Ammon's horn (tissue), 1 donor: ENCODE measurements around the gene CDKN3.
"Not testable (repeated sequence)": the region's sequence is repeated elsewhere in the genome, so short reads cannot be mapped to it uniquely, and the experiment has no call there.

Experiments
- DNase-seq: peaks from one replicate; pipeline ENCODE4 v3.0.0-alpha.2; 2016; ENCODE audit warnings: low spot score

CDKN3 gene

DNA sequence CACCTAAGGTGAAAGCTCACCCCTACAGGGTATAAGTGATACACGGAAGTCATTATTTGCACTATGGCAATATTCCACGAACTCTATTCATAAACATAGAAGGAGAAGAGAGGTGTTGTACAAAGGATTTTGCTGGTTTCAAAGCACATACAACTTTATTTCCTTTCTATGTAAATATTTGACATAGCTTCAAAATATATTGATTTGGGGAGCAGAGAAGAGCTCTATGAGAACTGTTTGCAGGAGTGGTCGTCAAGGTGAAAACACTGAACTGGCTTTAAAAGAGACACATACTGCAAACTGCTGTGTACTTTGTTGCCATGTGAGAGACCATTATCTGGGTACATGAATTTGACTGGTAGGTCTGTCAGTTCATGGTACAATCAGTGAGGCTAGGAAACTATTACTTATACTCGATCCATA lies 27.7 kb downstream of the CDKN3 start:
- no peak for DNase-seq

DNA sequence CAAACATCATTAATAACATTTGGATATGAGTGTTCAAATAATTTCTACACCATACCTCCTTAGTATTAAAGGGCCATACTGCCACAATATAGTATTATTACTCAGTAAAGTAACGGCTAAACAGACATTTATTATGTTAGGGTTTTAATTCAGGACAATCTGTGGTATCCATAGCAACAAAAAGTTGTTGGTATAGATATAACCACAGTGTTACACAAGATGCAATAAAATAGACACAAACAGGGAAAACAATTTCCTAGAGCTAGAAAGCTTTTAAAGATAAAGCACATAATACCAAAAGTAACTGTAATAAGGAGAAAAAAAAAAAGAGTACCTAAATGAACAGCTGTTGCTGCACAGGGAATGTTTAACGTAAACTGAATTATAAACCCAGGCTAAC lies 28.3 kb downstream of the CDKN3 start:
- no peak for DNase-seq

DNA sequence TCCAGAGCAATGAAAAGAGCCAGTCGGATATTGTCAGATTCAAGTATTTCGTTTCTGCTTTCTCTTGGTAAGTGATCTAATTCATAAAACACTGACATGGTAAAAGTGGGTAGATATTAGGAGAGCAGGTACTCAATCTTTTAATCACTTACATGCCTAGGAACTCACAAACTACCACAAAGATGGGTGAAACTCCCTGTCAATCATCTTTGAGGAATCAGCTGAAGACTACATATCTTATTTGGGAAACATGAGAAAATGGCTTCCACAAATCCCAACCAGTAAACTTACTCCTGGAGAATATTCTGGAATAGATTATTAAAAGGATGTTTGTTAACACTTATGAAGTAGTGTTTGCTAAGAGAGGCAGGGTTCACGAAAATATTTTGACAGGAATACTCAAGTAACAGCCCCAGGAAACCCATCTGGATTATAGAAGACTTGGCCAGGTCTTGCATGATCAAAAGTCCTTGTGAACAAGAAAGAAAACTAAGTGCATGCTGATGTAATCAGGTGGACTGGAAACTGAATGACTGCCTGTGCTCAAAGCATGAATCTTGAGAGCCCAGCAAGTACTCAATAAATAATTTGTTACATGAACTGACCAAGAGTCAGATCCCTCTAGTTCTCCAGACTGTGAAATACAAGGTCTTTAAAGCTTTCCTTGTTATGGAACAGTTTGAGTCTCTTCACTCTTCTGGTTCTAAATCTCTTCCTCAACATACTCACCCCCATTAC lies 28.9 kb downstream of the CDKN3 start:
- DNase-seq: no peak

DNA sequence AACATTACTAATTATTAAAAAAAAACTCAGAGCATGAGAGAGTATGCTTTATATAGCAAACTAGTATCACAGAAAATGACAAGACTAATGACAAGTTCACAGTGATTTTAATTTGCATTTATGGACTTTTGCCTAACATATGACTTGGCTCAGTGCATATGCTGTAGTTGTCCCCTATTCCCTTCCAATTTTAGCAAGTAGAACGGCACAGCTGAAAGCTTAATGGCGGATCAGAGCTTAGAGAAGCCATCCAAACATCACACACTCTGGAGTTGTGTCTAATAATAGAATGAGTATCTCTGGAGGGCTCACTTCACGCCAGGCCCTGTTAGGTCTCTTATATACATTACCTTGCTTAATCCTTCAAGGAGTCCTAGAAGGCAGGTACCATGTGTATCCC lies 31.1 kb downstream of the CDKN3 start:
- no peak for DNase-seq

DNA sequence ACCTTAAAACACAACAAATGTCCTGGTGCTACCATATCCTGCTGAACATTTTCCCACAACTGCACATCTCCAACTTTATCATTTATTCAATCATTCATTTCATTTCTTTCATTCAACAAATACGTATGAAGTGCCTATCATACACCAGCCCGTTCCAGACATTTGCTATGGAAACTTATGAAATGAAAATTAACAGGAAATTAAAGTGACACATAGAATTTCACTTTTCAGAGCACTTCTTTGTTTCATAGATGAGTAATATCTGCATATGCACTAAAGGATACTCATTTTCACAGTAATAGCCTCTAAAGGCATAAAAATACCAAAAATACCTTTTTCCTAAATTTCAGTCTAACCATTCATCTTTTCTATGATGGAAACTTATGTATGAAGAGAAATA lies 31.7 kb downstream of the CDKN3 start:
- DNase-seq: no peak

DNA sequence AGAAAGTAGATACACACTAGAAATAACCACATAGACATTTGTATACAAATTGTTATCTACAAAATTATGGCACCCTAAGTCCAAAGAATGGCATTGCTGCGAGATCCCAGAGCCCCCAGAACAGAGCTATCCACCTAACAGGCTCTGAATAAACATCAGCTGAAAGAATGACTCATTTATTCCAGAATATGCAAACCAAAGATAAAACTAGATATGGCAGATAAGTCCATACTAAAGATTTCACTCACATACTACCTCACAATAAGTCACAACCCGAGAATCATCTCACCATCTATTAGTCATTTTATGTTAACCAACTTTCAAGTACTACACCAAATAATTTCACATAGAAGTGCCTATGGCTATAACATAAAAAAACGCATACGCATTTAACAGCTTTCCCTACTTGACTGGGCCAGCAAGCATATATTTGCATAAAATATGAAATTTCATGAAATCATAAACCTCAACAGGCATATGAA lies 38.7 kb downstream of the CDKN3 start:
- no peak for DNase-seq

DNA sequence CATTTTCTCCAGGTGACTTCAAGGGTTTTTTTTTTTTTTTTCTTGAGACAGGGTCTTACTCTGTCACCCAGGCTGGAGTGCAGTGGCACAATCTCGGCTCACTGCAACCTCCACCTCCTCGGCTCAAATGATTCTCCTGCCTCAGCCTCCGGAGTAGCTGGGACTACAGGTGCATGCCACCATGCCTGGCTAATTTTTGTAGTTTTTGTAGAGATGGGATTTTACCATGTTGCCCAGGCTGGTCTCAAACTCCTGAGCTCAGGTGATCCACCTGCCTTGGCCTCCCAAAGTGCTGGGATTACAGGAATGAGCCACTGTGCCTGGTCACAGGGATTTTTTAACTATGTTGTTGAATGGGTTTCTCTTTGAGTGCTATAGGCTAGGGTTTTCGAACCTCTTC lies 41.1 kb downstream of the CDKN3 start:
- not testable (repeated sequence) for DNase-seq

DNA sequence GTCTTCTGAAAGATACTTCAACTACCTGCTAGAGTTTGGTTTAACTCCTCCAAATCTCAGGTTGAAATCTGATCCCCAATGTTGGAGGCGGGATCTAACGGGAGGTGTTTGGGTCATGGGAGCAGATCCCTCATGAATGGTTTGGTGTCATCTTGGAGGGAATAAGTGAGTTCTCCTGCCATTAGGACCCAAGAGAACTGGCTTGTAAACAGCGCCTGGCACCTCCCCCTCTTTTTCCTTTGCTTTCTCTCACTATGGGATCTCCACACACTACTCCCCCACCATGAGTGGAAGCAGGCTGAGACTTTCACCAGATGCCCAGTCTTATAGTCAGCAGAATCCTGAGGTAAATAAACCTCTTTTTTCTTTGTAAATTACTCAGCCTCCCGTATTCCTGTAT lies 41.9 kb downstream of the CDKN3 start:
- DNase-seq: no peak

DNA sequence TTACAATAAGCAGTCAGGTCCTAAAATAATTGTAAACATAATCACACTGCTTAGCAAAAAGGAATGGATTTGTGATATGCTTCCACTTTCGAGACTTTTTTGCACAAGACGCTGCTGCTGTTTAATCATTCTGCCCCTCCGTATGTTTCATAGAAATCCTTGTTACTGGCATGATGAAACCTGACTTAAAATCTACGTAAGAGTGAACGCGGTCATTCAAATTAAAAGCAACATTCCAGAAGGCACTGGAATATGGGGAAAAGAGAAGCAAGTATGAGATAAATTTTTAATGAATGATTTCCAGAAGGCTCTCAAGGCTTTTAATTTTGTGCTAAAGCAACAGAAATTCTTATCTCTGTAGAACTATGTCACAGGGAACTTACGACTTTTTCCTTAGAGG lies 43.2 kb downstream of the CDKN3 start:
- DNase-seq: no peak

DNA sequence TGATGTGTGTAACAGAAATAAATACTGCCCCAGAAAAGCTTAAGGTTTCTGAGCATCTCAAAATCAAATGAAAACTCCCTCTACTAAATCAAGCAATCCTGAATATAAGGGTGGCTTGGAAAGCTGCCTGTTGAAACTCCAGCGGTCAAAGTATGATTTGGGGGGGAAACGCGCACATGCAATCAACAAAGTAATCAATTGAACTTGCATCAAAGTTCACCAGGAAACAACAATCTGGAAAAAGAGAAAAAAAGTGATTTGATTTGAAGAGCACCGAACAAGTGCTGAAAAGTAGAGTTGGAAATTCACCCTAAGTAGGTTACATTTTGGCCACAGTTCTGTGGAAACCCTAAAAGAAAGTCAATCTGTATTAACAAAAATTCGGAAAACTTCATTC lies 43.7 kb downstream of the CDKN3 start:
- no peak for DNase-seq

DNA sequence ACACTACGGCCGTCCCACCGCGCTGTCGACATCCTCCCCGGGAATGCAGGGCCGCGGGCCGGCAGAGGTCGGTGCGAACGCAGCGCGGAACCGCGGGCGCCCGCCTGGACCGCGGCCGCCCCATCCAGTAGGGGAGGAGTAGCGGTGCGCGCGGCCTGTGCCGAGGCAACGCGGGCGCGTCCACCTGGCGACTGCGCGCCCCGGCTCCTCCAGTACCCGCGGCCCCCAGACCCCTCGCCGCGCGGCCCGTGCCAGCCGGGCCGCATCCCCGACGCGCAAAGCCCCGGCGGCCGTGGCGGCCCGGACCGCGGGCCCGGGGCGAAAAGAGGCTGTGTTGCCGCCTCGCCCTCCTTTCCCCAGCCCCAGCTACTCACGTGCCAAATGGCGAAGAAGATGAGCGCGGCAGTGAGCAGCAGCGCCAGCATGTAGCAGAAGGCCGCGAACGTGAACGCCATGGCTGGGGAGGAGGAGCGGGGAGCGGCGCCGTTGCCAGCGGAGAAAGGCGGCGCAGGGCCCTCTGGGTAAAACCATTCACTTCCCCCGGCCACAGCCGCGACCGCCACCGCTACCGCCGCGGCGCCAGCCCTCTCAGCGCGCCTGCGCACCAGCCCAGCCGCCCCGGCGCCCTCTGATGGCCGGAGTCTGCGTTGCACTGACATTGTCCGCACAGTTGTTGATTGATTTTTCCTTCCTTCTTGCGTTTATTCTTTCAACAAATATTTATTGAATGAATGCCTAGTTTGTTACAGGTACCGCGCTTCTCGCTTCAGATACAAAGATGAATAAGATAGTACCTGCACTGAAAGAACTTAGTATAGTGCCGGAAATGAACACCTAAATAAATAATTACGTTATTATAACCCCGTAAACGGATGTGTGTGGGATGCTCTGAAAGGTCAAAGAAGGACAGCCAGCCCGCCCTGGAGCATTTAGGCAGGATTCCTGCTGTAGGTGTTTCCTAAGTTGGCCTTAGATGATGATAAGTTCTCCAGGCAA lies 44.4 kb downstream of the CDKN3 start, which contains the start of gene CNIH1:
TSS of gene CNIH1 (minus strand) at position 502 of the 996 bp plus-strand sequence. CDS start at position 455, 47 bp downstream.
- DNase-seq: peak; percentile 92

DNA sequence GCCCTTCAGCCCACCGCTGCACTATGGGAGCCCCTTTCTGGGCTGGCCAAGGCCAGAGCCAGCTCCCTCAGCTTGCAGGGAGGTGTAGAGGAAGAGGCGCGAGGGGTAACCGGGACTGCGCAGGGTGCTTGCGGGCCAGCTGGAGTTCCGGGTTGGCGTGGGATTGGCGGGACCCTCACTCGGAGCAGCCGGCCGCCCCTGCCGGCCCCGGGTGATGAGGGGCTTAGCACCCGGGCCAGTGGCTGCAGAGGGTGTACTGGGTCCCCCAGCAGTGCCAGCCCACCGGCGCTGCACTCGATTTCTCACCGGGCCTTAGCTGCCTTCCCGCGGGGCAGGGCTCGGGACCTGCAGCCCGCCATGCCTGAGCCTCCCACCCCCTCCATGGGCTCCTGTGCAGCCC lies 46.2 kb downstream of the CDKN3 start:
- not testable (repeated sequence) for DNase-seq

DNA sequence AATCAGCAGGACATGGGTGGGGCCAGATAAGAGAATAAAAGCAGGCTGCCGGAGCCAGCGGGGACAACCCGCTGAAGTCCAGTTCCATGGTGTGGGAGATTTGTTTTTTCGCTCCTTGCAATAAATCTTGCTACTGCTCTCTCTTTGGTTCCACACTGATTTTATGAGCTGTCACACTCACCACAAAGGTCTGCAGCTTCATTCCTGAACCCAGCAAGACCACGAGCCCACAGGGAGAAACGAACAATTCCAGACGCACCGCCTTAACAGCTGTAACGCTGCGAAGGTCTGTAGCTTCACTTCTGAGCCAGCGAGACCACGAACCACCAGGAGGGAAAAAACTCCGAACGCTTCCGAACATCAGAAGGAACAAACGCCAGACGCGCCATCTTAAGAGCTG lies 47.2 kb downstream of the CDKN3 start:
- no peak for DNase-seq

DNA sequence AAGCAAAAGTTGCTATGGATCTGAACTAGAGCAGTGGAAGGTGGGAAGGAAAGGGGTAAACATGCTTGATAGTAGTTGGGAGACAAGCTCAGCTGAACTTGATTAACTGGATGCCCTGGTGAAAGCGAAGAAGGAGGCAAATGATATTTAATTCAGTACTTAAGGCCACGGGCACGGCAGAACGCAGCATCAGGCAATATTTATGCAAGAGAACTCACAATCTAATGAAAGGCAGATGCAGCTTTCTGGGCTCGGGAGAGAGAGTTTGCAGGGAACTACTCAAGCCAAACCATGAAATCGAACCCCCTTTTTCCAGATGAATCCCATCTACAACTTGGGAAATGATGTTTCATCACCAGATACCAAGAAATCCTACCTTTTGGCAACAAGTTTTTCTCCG lies 47.9 kb downstream of the CDKN3 start:
- no peak for DNase-seq

DNA sequence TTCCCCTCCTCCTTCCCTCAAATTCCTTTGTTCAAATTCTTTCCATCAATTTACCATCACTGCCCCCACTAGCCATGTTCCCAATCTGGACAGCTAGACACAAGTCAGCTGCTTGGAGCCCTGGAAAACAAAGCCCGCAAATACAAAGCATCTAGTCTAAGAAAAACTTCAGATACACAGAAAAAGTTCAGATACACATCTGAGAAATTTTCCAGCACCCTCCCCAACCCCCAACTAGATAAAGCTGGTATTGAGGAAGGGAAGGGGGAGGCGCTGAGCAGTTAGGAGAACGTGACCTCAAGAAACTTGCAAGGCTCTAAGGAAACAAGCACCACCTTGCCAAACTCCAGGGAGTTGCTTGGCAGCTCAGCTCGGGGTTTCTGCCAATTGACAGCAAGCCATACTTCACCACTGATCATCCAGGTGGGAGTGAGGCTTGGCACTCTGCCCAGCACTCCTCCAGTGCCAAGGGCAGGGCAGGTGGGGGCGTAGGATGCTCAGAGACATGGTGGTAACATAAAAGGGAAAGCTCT lies 49.4 kb downstream of the CDKN3 start:
- peak; percentile 25 for DNase-seq

DNA sequence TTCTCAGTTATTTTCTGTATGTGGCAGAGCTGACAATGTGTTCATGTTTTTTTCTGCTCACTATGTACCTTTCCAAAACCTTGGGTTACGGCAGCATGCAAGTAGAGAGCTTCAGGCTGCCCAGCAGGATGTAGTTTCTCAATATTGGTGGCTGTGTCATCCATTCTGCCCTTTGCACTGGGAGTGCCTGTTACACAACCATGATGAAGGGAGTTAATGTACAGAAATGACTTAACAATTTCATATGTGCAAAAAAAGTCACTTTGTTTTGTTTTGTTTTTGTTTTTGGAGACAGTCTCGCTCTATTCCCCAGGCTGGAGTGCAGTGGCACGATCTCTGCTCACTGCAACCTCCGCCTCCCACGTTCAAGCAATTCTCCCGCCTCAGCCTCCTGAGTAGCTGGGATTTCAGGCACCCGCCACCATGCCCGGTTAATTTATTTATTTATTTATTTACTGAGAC lies 50.5 kb downstream of the CDKN3 start:
- DNase-seq: no peak

DNA sequence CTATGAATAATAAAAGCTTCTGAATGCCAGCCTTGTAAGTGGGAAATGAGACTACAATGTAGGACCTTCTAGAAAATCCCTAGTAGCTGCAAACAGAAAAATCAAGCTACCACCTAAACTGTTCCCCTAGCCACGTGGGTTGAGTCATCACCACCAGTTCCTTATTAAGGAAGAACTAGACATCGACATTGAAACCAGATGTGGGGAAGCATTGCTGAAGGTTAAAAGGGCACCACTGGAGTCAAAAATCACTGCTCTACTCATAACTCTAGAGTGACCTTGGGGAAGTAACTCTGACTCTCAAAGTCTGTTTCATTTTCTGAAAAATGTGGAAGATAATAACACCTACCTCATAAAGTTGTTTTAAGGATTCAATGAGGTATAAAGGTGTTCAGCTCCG lies 53.7 kb downstream of the CDKN3 start:
- DNase-seq: no peak

DNA sequence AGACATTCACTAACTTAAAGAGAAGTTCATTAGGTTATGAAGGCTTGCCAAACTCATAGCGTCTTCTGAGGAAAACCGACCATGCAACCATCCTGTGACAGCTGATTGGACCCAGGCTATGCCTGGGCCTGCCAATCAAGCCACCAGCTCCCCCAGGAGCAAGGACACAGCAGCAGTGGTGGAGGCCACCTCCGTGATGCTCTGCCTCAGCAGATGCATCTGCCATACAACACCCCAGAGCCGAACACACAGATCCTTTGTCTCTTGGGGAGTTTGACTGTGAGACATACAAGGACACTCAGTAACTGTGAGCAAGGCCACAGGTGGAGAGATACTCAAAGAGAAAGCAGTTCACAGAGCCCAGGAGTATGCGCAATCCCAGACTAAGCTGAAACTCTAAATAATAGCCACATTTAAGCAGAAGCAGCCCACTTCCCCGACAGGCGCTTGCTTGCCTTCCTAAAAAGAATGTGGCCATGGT lies 54.4 kb downstream of the CDKN3 start:
- DNase-seq: no peak

DNA sequence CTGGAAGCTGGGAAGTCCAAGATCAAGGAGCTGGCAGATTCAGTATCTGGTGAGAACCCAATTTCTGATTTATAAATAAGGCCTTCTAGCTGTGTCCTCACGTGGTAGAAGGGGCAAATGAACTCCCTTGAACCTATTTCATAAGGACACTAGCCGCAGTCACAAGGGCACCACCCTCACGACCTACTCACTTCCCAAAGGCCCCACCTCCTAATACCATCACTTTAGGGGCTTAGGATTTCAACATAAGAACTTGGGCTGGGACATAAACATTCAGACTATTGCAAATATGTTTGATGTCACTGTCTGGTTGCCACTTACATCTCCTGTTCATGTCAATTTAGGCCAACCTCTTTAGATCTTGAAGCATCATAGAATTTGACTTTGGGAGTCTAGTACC lies 55.2 kb downstream of the CDKN3 start:
- DNase-seq: no peak

DNA sequence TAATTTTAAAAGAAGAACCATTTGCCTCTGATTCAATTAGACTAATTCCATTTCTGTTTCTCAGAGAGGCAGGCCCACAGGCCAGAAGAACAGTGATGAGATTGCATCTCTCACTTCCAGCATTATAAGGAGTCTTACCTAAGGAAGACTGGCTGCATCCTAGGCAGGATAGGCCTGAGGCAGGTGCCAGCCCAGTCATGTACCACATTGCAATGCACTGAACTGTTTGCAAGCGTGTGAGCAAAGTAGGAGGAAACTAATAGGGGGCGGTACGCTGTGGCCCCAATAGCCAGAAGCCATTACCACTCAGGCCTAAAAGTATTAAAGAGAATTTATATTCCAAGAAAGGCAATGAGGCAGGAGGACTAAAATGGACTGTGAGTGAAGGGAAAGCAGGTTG lies 56.4 kb downstream of the CDKN3 start:
- no peak for DNase-seq

DNA sequence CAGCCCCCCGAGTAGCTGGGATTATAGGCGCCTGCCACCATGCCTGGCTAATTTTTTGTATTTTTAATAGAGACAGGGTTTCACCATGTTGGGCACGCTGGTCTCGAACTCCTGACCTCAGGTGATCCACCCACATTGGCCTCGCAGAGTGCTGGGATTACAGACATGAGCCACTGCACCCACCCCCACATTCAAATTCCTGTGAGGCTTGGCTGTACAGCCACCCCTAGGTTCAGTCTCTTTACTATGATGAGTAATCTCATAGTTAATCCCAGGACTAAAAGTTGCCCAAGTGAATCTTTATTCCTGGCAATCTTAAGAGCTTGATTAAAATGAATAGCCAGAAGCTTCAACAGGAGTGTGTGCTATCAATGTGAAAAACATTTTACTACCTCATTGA lies 57.2 kb downstream of the CDKN3 start:
- DNase-seq: not testable (repeated sequence)

DNA sequence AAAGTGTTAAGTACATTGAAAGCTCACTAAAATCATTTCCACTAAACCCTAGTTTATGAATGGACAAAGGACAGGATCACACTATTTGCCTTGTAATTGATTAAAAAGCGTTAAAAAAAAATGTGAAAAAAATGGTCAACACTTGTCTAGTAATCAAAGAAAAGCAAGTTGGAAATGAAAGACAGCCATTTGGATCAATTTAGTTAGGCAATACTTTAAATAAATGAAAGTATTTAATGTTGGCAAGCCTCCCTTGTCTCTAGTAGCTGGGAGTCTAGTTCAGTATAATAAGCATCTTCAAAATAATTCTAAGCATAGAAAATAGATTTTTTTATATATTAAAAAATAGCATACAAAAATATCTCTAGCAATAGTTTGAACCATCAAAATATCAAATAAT lies 58.6 kb downstream of the CDKN3 start:
- no peak for DNase-seq
